Measurements from ENCODE around the gene RGS7. TPM values are rescaled to one million over a fixed set of nuclear protein-coding genes. Genes with fewer than 3 reads are reported as not detected.
"Not testable (repeated sequence)": the region's sequence is repeated elsewhere in the genome, so short reads cannot be mapped to it uniquely, and the experiment has no call there.

Gene RGS7
- total RNA-seq, 1 donor from 2014 or later = not detected

- DNase-seq (ENCODE audit: low spot score) = no peak
Observed at GRCh38 chr1:241332037-241332409, 25.0 kb downstream of the RGS7 start.

GRCh38 chr1:241331328-241332036 is 25.5 kb downstream of the RGS7 start:
- DNase-seq (ENCODE audit: low spot score) = no peak

- DNase-seq (ENCODE audit: low spot score) = no peak
Observed at GRCh38 chr1:241330619-241331327, 26.2 kb downstream of the RGS7 start.

GRCh38 chr1:241325456-241325855 is 31.5 kb downstream of the RGS7 start:
- no peak for DNase-seq (ENCODE audit: low spot score)

- DNase-seq (ENCODE audit: low spot score) = peak; percentile 27
Observed at GRCh38 chr1:241323514-241324195, 33.4 kb downstream of the RGS7 start.

GRCh38 chr1:241317676-241318075 is 39.3 kb downstream of the RGS7 start:
- no peak for DNase-seq (ENCODE audit: low spot score)

- DNase-seq (ENCODE audit: low spot score) = no peak
Observed at GRCh38 chr1:241316372-241316771, 40.6 kb downstream of the RGS7 start.

- no peak for DNase-seq (ENCODE audit: low spot score)
Observed at GRCh38 chr1:241311056-241311746, 45.8 kb downstream of the RGS7 start.

GRCh38 chr1:241310451-241310850 is 46.6 kb downstream of the RGS7 start:
- DNase-seq (ENCODE audit: low spot score) = no peak

- DNase-seq (ENCODE audit: low spot score) = no peak
Observed at GRCh38 chr1:241309651-241310050, 47.4 kb downstream of the RGS7 start.

- no peak for DNase-seq (ENCODE audit: low spot score)
Observed at GRCh38 chr1:241308471-241308870, 48.5 kb downstream of the RGS7 start.

- no peak for DNase-seq (ENCODE audit: low spot score)
Observed at GRCh38 chr1:241308011-241308410, 49.0 kb downstream of the RGS7 start.

- DNase-seq (ENCODE audit: low spot score) = no peak
Observed at GRCh38 chr1:241306125-241306790, 50.7 kb downstream of the RGS7 start.

GRCh38 chr1:241302024-241302423 is 55.0 kb downstream of the RGS7 start:
- not testable (repeated sequence) for DNase-seq (ENCODE audit: low spot score)

GRCh38 chr1:241299347-241299746 is 57.7 kb downstream of the RGS7 start:
- DNase-seq (ENCODE audit: low spot score) = no peak

- DNase-seq (ENCODE audit: low spot score) = no peak
Observed at GRCh38 chr1:241292973-241293372, 64.0 kb downstream of the RGS7 start.

- DNase-seq (ENCODE audit: low spot score) = not testable (repeated sequence)
Observed at GRCh38 chr1:241291548-241291947, 65.5 kb downstream of the RGS7 start.

- no peak for DNase-seq (ENCODE audit: low spot score)
Observed at GRCh38 chr1:241286486-241286885, 70.5 kb downstream of the RGS7 start.

- DNase-seq (ENCODE audit: low spot score) = no peak
Observed at GRCh38 chr1:241276391-241276790, 80.6 kb downstream of the RGS7 start.

GRCh38 chr1:241275981-241276380 is 81.0 kb downstream of the RGS7 start:
- DNase-seq (ENCODE audit: low spot score) = no peak

GRCh38 chr1:241275226-241275625 is 81.8 kb downstream of the RGS7 start:
- DNase-seq (ENCODE audit: low spot score) = no peak

- DNase-seq (ENCODE audit: low spot score) = no peak
Observed at GRCh38 chr1:241274693-241275092, 82.3 kb downstream of the RGS7 start.
